Measurements from ENCODE around the gene HSPB1.

Gene HSPB1

DNA sequence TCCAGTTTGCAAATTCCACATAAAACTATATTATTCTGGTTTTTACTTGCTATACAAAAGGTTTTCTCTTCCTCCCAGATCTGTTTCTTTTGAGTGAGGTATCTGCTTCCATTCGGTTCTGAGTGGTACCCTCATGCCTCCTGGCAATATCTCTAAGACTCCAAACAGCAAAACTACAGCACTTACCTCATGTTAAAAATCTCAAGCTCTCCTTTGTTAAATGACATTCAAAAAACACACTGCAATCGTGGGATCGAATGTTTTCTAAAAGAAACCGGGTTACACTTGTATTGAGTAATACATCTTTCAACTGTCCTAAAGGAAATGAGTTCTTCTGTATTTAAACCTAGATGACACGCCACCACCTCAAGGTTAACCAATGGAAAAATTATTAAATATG is 45.2 kb downstream of the HSPB1 start:
- H2AFZ ChIP-seq (ENCODE audit: low read length, unreplicated experiment), result no peak overlapping the region
- H3K36me3 ChIP-seq (ENCODE audit: insufficient read depth, low read length), result peaks cover 53% of the 10 kb centered on the region
- no peak overlapping the region for H3K4me3 ChIP-seq (ENCODE audit: low read depth, low read length)
- peaks cover 58% of the 10 kb centered on the region for H3K4me1 ChIP-seq (ENCODE audit: control insufficient read depth, insufficient read depth, low read length, unreplicated experiment)
- peaks cover 97% of the 10 kb centered on the region for H3K79me2 ChIP-seq (ENCODE audit: control insufficient read depth, insufficient read depth, low read length, unreplicated experiment)
- H3K27me3 ChIP-seq (ENCODE audit: insufficient read depth, low read length), result no peaks in the 10 kb centered on the region
- H3K27ac ChIP-seq (ENCODE audit: low read depth, low read length), result peak overlapping the region; percentile 38; the same call in 1 of the 2 replicates

DNA sequence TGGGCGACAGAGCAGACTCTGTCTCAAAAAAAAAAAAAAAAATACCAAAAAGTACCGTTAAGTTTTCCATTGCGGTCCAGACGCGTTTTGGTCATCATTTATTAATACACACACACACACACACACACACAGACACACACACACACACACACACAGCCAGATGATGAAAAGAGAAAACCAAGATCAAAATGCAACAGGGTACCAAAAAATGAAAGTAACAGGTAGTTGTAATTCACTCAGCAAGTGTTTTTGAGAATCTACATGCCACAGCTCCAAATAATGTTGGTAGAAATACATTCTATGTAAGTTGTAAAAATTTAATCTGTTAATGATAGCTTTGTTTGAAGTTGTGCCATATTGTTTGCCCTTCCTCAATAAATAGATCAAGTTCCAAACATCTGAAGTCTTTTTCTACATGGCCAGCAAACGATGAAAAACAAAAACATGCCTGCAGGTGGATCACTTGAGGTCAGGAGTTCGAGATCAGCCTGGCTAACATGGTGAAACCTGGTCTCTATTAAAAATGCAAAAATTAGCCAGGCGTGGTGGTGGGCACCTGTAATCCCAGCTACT is 46.9 kb downstream of the HSPB1 start:
- peaks cover 96% of the 10 kb centered on the region for H3K79me2 ChIP-seq (ENCODE audit: control insufficient read depth, insufficient read depth, low read length, unreplicated experiment)
- H3K27ac ChIP-seq (ENCODE audit: low read depth, low read length), result no peak overlapping the region
- peaks cover 52% of the 10 kb centered on the region for H3K4me1 ChIP-seq (ENCODE audit: control insufficient read depth, insufficient read depth, low read length, unreplicated experiment)
- H2AFZ ChIP-seq (ENCODE audit: low read length, unreplicated experiment), result no peak overlapping the region
- no peaks in the 10 kb centered on the region for H3K27me3 ChIP-seq (ENCODE audit: insufficient read depth, low read length)
- peaks cover 48% of the 10 kb centered on the region for H3K36me3 ChIP-seq (ENCODE audit: insufficient read depth, low read length)
- H3K4me3 ChIP-seq (ENCODE audit: low read depth, low read length), result no peak overlapping the region

DNA sequence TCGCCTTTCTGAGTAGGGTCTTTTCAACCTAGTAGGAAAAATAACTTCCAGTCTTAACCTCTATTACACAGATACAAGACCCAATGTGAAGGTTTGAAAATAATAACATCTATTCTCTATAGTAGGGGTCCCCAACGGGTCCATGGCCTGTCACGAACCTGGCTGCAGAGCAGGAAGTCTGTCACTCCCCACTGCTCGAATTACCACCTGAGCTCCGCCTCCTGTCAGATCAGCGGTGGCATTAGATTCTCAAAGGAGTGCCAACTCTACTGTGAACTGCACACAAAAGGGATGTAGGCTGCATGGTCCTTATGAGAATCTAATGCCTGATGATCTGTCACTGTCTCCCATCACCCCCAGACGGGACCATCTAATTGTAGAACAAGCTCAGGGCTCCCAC is 48.9 kb downstream of the HSPB1 start:
- Histone ChIP-seq H3K4me1 (ENCODE audit: control insufficient read depth, insufficient read depth, low read length, unreplicated experiment) (peaks cover 62% of the 10 kb centered on the region), H3K4me3 (ENCODE audit: low read depth, low read length) (no peak overlapping the region), H2AFZ (ENCODE audit: low read length, unreplicated experiment) (no peak overlapping the region), H3K36me3 (ENCODE audit: insufficient read depth, low read length) (peaks cover 51% of the 10 kb centered on the region), H3K79me2 (ENCODE audit: control insufficient read depth, insufficient read depth, low read length, unreplicated experiment) (peaks cover 98% of the 10 kb centered on the region), H3K27ac (ENCODE audit: low read depth, low read length) (no peak overlapping the region), H3K27me3 (ENCODE audit: insufficient read depth, low read length) (no peaks in the 10 kb centered on the region)

DNA sequence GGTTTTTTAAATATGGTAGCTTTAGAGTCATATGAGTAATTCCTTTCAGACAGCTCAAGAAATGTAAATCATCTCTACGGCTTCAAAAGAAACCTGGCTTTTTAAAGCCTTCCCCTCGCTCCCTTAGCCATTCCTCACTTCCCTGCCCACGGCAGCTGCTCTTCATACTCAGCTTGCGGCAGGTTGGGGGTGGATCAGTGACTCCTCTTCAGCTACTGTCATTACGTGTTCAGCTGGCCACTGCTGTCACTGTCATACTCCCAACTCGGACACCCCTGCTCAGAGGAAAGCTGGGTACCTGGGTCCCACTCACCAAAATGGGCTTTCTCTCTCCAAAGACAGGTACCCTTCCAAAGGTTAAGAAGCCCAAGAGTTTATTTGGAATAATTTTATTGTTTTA is 49.7 kb downstream of the HSPB1 start:
- no peak overlapping the region for H2AFZ ChIP-seq (ENCODE audit: low read length, unreplicated experiment)
- peaks cover 98% of the 10 kb centered on the region for H3K79me2 ChIP-seq (ENCODE audit: control insufficient read depth, insufficient read depth, low read length, unreplicated experiment)
- H3K27ac ChIP-seq (ENCODE audit: low read depth, low read length), result no peak overlapping the region
- peaks cover 51% of the 10 kb centered on the region for H3K36me3 ChIP-seq (ENCODE audit: insufficient read depth, low read length)
- H3K4me1 ChIP-seq (ENCODE audit: control insufficient read depth, insufficient read depth, low read length, unreplicated experiment), result peaks cover 62% of the 10 kb centered on the region
- no peaks in the 10 kb centered on the region for H3K27me3 ChIP-seq (ENCODE audit: insufficient read depth, low read length)
- H3K4me3 ChIP-seq (ENCODE audit: low read depth, low read length), result no peak overlapping the region

DNA sequence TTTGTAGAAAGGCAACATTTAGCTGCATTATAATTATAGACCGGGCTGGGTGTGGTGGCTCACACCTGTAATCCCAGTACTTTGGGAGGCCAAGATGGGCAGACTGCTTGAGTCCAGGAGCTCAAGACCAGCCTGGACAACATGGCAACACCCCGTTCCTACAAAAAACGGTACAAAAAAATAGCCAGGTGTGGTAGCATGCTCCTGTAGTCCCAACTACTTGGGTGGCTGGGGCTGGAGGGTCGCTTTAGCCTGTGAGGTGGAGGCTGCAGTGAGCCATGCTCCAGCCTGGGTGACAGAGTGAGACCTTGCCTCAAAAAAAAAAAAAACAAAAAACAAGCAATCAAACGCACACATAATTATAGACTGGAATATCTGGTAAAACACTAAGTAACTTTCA is 51.3 kb downstream of the HSPB1 start:
- no peak overlapping the region for H3K4me3 ChIP-seq (ENCODE audit: low read depth, low read length)
- peaks cover 55% of the 10 kb centered on the region for H3K4me1 ChIP-seq (ENCODE audit: control insufficient read depth, insufficient read depth, low read length, unreplicated experiment)
- peaks cover 49% of the 10 kb centered on the region for H3K36me3 ChIP-seq (ENCODE audit: insufficient read depth, low read length)
- H3K79me2 ChIP-seq (ENCODE audit: control insufficient read depth, insufficient read depth, low read length, unreplicated experiment), result peaks cover 98% of the 10 kb centered on the region
- H3K27ac ChIP-seq (ENCODE audit: low read depth, low read length), result no peak overlapping the region
- H2AFZ ChIP-seq (ENCODE audit: low read length, unreplicated experiment), result no peak overlapping the region
- H3K27me3 ChIP-seq (ENCODE audit: insufficient read depth, low read length), result no peaks in the 10 kb centered on the region
